ENCODE results near the gene ADTRP. TPM values are rescaled to one million over a fixed set of nuclear protein-coding genes. Genes with fewer than 3 reads are reported as not detected.

The ADTRP gene
- total and polyA plus RNA-seq, 7 donors = 0.36 to 86.9 (median 31.2) TPM; not detected in 3

- TF ChIP-seq CTCF (IDR thresholded peaks at IDR 0.05) = no peak
- TF ChIP-seq EP300 (IDR thresholded peaks at IDR 0.05) = no peak
- no peak for TF ChIP-seq POLR2A (IDR thresholded peaks at IDR 0.05)
- no peak for TF ChIP-seq POLR2AphosphoS5 (IDR thresholded peaks at IDR 0.05)
- no peaks in the 10 kb centered on the region for H3K4me1 ChIP-seq
- no peak overlapping the region for H3K27ac ChIP-seq
- intact Hi-C loops (cut with DNase I) = no loop called here
- no peaks in the 10 kb centered on the region for H3K9me3 ChIP-seq
- 86 to 93% methylated on average over 4 of the region's 4 CpGs for WGBS, 2 donors
- H3K36me3 ChIP-seq = no peaks in the 10 kb centered on the region
- H3K4me3 ChIP-seq = no peak overlapping the region
- no peak for DNase-seq
- no peaks in the 10 kb centered on the region for H3K27me3 ChIP-seq
Measured at GRCh38 chr6:11820821-11821220, 42.2 kb upstream of the ADTRP start.

GRCh38 chr6:11819486-11819885 lies 40.9 kb upstream of the ADTRP start:
- Histone ChIP-seq H3K27me3 (no peaks in the 10 kb centered on the region), H3K36me3 (no peaks in the 10 kb centered on the region), H3K4me3 (no peak overlapping the region), H3K27ac (no peak overlapping the region), H3K4me1 (no peaks in the 10 kb centered on the region), H3K9me3 (no peaks in the 10 kb centered on the region)
- DNase-seq = no peak
- intact Hi-C loops (cut with DNase I) = no loop called here
- WGBS, 2 donors = 97 to 98% methylated on average over 3 of the region's 3 CpGs
- TF ChIP-seq EP300 (IDR thresholded peaks at IDR 0.05) (no peak), POLR2A (IDR thresholded peaks at IDR 0.05) (no peak), CTCF (IDR thresholded peaks at IDR 0.05) (no peak), POLR2AphosphoS5 (IDR thresholded peaks at IDR 0.05) (no peak)

- Histone ChIP-seq H3K27ac (no peak overlapping the region), H3K27me3 (no peaks in the 10 kb centered on the region), H3K36me3 (no peaks in the 10 kb centered on the region), H3K4me3 (no peak overlapping the region), H3K9me3 (no peaks in the 10 kb centered on the region), H3K4me1 (peaks cover 0 to 5% (median 1%) of the 10 kb centered on the region in 4 donors)
- no peak for DNase-seq
- WGBS, 2 donors = 91 to 99% methylated on average over 1 of the region's 1 CpG
- no peak for TF ChIP-seq EP300 (IDR thresholded peaks at IDR 0.05)
- no peak for TF ChIP-seq CTCF (IDR thresholded peaks at IDR 0.05)
- TF ChIP-seq POLR2A (IDR thresholded peaks at IDR 0.05) = no peak
- no peak for TF ChIP-seq POLR2AphosphoS5 (IDR thresholded peaks at IDR 0.05)
- intact Hi-C loops (cut with DNase I) = no loop called here
Measured at GRCh38 chr6:11815231-11815630, 36.6 kb upstream of the ADTRP start.

GRCh38 chr6:11814819-11815218 lies 36.2 kb upstream of the ADTRP start:
- Histone ChIP-seq H3K4me1 (peaks cover 0 to 10% (median 5%) of the 10 kb centered on the region in 4 donors), H3K36me3 (no peaks in the 10 kb centered on the region), H3K27ac (no peak overlapping the region), H3K9me3 (no peaks in the 10 kb centered on the region), H3K27me3 (no peaks in the 10 kb centered on the region), H3K4me3 (no peak overlapping the region)
- TF ChIP-seq POLR2A (IDR thresholded peaks at IDR 0.05) = no peak
- no peak for TF ChIP-seq CTCF (IDR thresholded peaks at IDR 0.05)
- TF ChIP-seq POLR2AphosphoS5 (IDR thresholded peaks at IDR 0.05) = no peak
- no peak for TF ChIP-seq EP300 (IDR thresholded peaks at IDR 0.05)
- intact Hi-C loops (cut with DNase I) = no loop called here
- WGBS, 2 donors = 96% methylated on average over 4 of the region's 4 CpGs
- no peak for DNase-seq

GRCh38 chr6:11814106-11814505 lies 35.5 kb upstream of the ADTRP start:
- WGBS, 2 donors = 78 to 92% methylated on average over 2 of the region's 2 CpGs
- Histone ChIP-seq H3K27ac (no peak overlapping the region), H3K27me3 (no peaks in the 10 kb centered on the region), H3K4me1 (peaks cover 0 to 16% (median 11%) of the 10 kb centered on the region in 4 donors), H3K4me3 (no peak overlapping the region), H3K36me3 (no peaks in the 10 kb centered on the region), H3K9me3 (no peaks in the 10 kb centered on the region)
- no peak for DNase-seq
- TF ChIP-seq EP300 (IDR thresholded peaks at IDR 0.05) (no peak), CTCF (IDR thresholded peaks at IDR 0.05) (no peak), POLR2AphosphoS5 (IDR thresholded peaks at IDR 0.05) (no peak), POLR2A (IDR thresholded peaks at IDR 0.05) (no peak)
- intact Hi-C loops (cut with DNase I) = no loop called here
